Measurements from ENCODE around the gene TUBGCP3.
"Not testable (repeated sequence)": the region's sequence is repeated elsewhere in the genome, so short reads cannot be mapped to it uniquely, and the experiment has no call there.

Gene TUBGCP3

GRCh38 chr13:112530861-112531260, 57.1 kb downstream of the TUBGCP3 start:
- DNase-seq (ENCODE audit: low read depth in 2 of 2): no peak

GRCh38 chr13:112529216-112529615, 58.7 kb downstream of the TUBGCP3 start:
- no peak for DNase-seq (ENCODE audit: low read depth in 2 of 2)

- no peak for DNase-seq (ENCODE audit: low read depth in 2 of 2)
Measured at GRCh38 chr13:112526146-112526853, 61.7 kb downstream of the TUBGCP3 start.

- DNase-seq (ENCODE audit: low read depth in 2 of 2): no peak
Measured at GRCh38 chr13:112525356-112525945, 62.5 kb downstream of the TUBGCP3 start.

GRCh38 chr13:112522578-112522977, 65.4 kb downstream of the TUBGCP3 start:
- DNase-seq (ENCODE audit: low read depth in 2 of 2): no peak

- no peak for DNase-seq (ENCODE audit: low read depth in 2 of 2)
Measured at GRCh38 chr13:112521073-112521685, 66.8 kb downstream of the TUBGCP3 start.

GRCh38 chr13:112519517-112520060, 68.4 kb downstream of the TUBGCP3 start:
- no peak for DNase-seq (ENCODE audit: low read depth in 2 of 2)

- DNase-seq (ENCODE audit: low read depth in 2 of 2): no peak
Measured at GRCh38 chr13:112516218-112516617, 71.7 kb downstream of the TUBGCP3 start.

GRCh38 chr13:112513761-112514160, 74.2 kb downstream of the TUBGCP3 start:
- DNase-seq (ENCODE audit: low read depth in 2 of 2): no peak

- no peak for DNase-seq (ENCODE audit: low read depth in 2 of 2)
Measured at GRCh38 chr13:112510987-112511685, 76.8 kb downstream of the TUBGCP3 start.

- no peak for DNase-seq (ENCODE audit: low read depth in 2 of 2)
Measured at GRCh38 chr13:112510002-112510780, 77.8 kb downstream of the TUBGCP3 start.

GRCh38 chr13:112509190-112509589, 78.8 kb downstream of the TUBGCP3 start:
- DNase-seq (ENCODE audit: low read depth in 2 of 2): no peak

- no peak for DNase-seq (ENCODE audit: low read depth in 2 of 2)
Measured at GRCh38 chr13:112506046-112506445, 81.9 kb downstream of the TUBGCP3 start.

- no peak for DNase-seq (ENCODE audit: low read depth in 2 of 2)
Measured at GRCh38 chr13:112496166-112496565, 91.8 kb downstream of the TUBGCP3 start.

- DNase-seq (ENCODE audit: low read depth in 2 of 2): no peak
Measured at GRCh38 chr13:112495465-112495864, 92.5 kb downstream of the TUBGCP3 start.

- no peak for DNase-seq (ENCODE audit: low read depth in 2 of 2)
Measured at GRCh38 chr13:112489199-112489598, 98.8 kb downstream of the TUBGCP3 start.

- not testable (repeated sequence) for DNase-seq (ENCODE audit: low read depth in 2 of 2)
Measured at GRCh38 chr13:112488343-112489050, 99.5 kb downstream of the TUBGCP3 start.

GRCh38 chr13:112487127-112487517, 100.8 kb downstream of the TUBGCP3 start:
- no peak for DNase-seq (ENCODE audit: low read depth in 2 of 2)

- DNase-seq (ENCODE audit: low read depth in 2 of 2): no peak
Measured at GRCh38 chr13:112486386-112487126, 101.4 kb downstream of the TUBGCP3 start.

GRCh38 chr13:112485814-112486213, 102.1 kb downstream of the TUBGCP3 start:
- not testable (repeated sequence) for DNase-seq (ENCODE audit: low read depth in 2 of 2)

Data from activated CD8-positive, alpha-beta memory T cell treated with anti-CD3 and anti-CD28 coated beads for 4 hours (primary cell).